ENCODE results near the gene LYPD6B. TPM values are rescaled to one million over a fixed set of nuclear protein-coding genes. Genes with fewer than 3 reads are reported as not detected.

LYPD6B gene
- polyA plus RNA-seq, 3 donors = not detected

DNA sequence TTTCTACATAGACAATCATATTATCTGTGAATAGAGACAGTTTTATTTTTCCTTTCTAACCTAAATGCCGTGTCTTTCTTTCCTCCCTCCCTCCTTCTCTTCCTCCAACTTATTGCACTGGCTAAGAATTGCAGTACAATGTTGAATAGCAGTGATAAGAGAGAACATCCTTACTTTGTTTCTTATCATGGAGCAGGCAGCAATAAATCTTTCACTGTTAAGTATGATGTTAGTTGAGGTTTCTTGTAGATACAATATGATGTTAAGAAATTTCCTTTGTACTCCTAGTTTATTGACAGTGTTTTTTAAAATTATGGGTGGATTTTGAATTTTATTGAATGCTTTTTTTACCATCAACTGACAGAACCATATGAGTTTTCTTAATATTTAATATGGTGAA, 6.0 kb downstream of the LYPD6B start:
- peaks cover 19 to 33% (median 20%) of the 10 kb centered on the region in 3 donors for H3K27me3 Mint-ChIP-seq (ENCODE audit: low read depth in 3 of 3)
- H2AFZ ChIP-seq (ENCODE audit: insufficient read depth, low read depth, low read length, poor library complexity, severe bottlenecking) = no peak overlapping the region
- H3K36me3 ChIP-seq (replicated peaks in 1 of 2; ENCODE audit: control insufficient read depth in 1 of 2, insufficient read depth in 2 of 2, low read length in 2 of 2) = no peaks in the 10 kb centered on the region
- H3K27me3 ChIP-seq (ENCODE audit: control insufficient read depth in 2 of 2, insufficient read depth in 2 of 2, low read length in 2 of 2) = peaks cover 8 to 10% of the 10 kb centered on the region in 2 donors
- peaks cover 0 to 3% of the 10 kb centered on the region in 2 donors for H3K9me3 ChIP-seq (replicated peaks in 1 of 2; ENCODE audit: control insufficient read depth in 1 of 2, insufficient read depth in 1 of 2, low read length in 2 of 2)
- H3K4me2 ChIP-seq (replicated peaks; ENCODE audit: extremely low read depth, low read length, poor library complexity, severe bottlenecking) = no peak overlapping the region
- no peak overlapping the region for H3K27ac ChIP-seq (ENCODE audit: low read depth in 1 of 2, low read length in 2 of 2)
- WGBS (ENCODE audit: insufficient coverage) = no CpG with 5 or more reads among the region's 1 CpG
- intact Hi-C loops (cut with micrococcal nuclease) = loop anchor here in 1 of 2 donors (10.0 kb wide), 1 partner anchor 520 kb away; no protein-coding TSS in a partner anchor
- no peak for DNase-seq
- no peak overlapping the region for H3K27ac Mint-ChIP-seq
- no peak overlapping the region for H3K4me3 Mint-ChIP-seq
- H3K4me1 ChIP-seq (ENCODE audit: control insufficient read depth in 1 of 2, insufficient read depth in 2 of 2, low read length in 2 of 2) = no peaks in the 10 kb centered on the region
- H3K9me3 Mint-ChIP-seq = peaks cover 9 to 17% (median 10%) of the 10 kb centered on the region in 7 donors
- H3K9ac ChIP-seq (ENCODE audit: insufficient read depth, low read length, poor library complexity, severe bottlenecking) = no peak overlapping the region
- H3K4me1 Mint-ChIP-seq = no peaks in the 10 kb centered on the region
- no peak overlapping the region for H3K4me3 ChIP-seq (replicated peaks in 1 of 3; ENCODE audit: low read depth in 2 of 3, low read length in 3 of 3)
- H4K20me1 ChIP-seq (ENCODE audit: insufficient read depth, low read length) = no peaks in the 10 kb centered on the region
- H3K36me3 Mint-ChIP-seq = no peaks in the 10 kb centered on the region
- H3K79me2 ChIP-seq (ENCODE audit: insufficient read depth, low read length) = no peaks in the 10 kb centered on the region
- TF ChIP-seq, protein P1, sequence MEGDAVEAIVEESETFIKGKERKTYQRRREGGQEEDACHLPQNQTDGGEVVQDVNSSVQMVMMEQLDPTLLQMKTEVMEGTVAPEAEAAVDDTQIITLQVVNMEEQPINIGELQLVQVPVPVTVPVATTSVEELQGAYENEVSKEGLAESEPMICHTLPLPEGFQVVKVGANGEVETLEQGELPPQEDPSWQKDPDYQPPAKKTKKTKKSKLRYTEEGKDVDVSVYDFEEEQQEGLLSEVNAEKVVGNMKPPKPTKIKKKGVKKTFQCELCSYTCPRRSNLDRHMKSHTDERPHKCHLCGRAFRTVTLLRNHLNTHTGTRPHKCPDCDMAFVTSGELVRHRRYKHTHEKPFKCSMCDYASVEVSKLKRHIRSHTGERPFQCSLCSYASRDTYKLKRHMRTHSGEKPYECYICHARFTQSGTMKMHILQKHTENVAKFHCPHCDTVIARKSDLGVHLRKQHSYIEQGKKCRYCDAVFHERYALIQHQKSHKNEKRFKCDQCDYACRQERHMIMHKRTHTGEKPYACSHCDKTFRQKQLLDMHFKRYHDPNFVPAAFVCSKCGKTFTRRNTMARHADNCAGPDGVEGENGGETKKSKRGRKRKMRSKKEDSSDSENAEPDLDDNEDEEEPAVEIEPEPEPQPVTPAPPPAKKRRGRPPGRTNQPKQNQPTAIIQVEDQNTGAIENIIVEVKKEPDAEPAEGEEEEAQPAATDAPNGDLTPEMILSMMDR (IDR thresholded peaks at IDR 0.05) = no peak

- no peak overlapping the region for H2AFZ ChIP-seq (ENCODE audit: insufficient read depth, low read depth, low read length, poor library complexity, severe bottlenecking)
- H3K4me3 ChIP-seq (replicated peaks in 1 of 3; ENCODE audit: low read depth in 2 of 3, low read length in 3 of 3) = no peak overlapping the region
- H3K9me3 Mint-ChIP-seq = peaks cover 9 to 17% (median 10%) of the 10 kb centered on the region in 7 donors
- no peaks in the 10 kb centered on the region for H3K4me1 Mint-ChIP-seq
- H3K36me3 ChIP-seq (replicated peaks in 1 of 2; ENCODE audit: control insufficient read depth in 1 of 2, insufficient read depth in 2 of 2, low read length in 2 of 2) = no peaks in the 10 kb centered on the region
- TF ChIP-seq, protein P1 (IDR thresholded peaks at IDR 0.05) = no peak
- H3K36me3 Mint-ChIP-seq = no peaks in the 10 kb centered on the region
- no peak overlapping the region for H3K9ac ChIP-seq (ENCODE audit: insufficient read depth, low read length, poor library complexity, severe bottlenecking)
- H3K27ac ChIP-seq (ENCODE audit: low read depth in 1 of 2, low read length in 2 of 2) = no peak overlapping the region
- H3K79me2 ChIP-seq (ENCODE audit: insufficient read depth, low read length) = no peaks in the 10 kb centered on the region
- peaks cover 4 to 22% (median 4%) of the 10 kb centered on the region in 3 donors for H3K27me3 Mint-ChIP-seq (ENCODE audit: low read depth in 3 of 3)
- H3K4me2 ChIP-seq (replicated peaks; ENCODE audit: extremely low read depth, low read length, poor library complexity, severe bottlenecking) = no peak overlapping the region
- DNase-seq = no peak
- no peak overlapping the region for H3K4me3 Mint-ChIP-seq
- peaks cover 0 to 3% of the 10 kb centered on the region in 2 donors for H3K9me3 ChIP-seq (replicated peaks in 1 of 2; ENCODE audit: control insufficient read depth in 1 of 2, insufficient read depth in 1 of 2, low read length in 2 of 2)
- intact Hi-C loops (cut with micrococcal nuclease) = loop anchor here in 1 of 2 donors (10.0 kb wide), 1 partner anchor 518 kb away; no protein-coding TSS in a partner anchor
- 100% methylated on average over 1 of the region's 2 CpGs for WGBS (ENCODE audit: insufficient coverage)
- H3K27ac Mint-ChIP-seq = no peak overlapping the region
- H4K20me1 ChIP-seq (ENCODE audit: insufficient read depth, low read length) = no peaks in the 10 kb centered on the region
- peaks cover 2 to 3% of the 10 kb centered on the region in 2 donors for H3K27me3 ChIP-seq (ENCODE audit: control insufficient read depth in 2 of 2, insufficient read depth in 2 of 2, low read length in 2 of 2)
- no peaks in the 10 kb centered on the region for H3K4me1 ChIP-seq (ENCODE audit: control insufficient read depth in 1 of 2, insufficient read depth in 2 of 2, low read length in 2 of 2)
These were observed 8.6 kb downstream of the LYPD6B start for GRCh38 chr2:149047118-149047517.
